Ovary (tissue), 9 donors: ENCODE data around the gene AMPD2. TPM values are rescaled to one million over a fixed set of nuclear protein-coding genes. Genes with fewer than 3 reads are reported as not detected.

Source experiments
- DNase-seq, 5 donors: peaks; one replicate each; pipeline ENCODE4 v3.0.0-alpha.2; 2019 to 2020
- H3K27ac ChIP-seq, 2 donors: fragments of 200-600 bp; one replicate each; pipeline versions ENCODE4 v1.5.1 to v1.8.0; 2019 to 2022
- H3K27me3 ChIP-seq: fragments of 200-600 bp; one replicate; pipeline ENCODE4 v1.8.0; 2022
- H3K36me3 ChIP-seq: fragments of 200-600 bp; sonication (generic); one replicate; pipeline ENCODE4 v1.5.1; 2019
- H3K4me1 ChIP-seq: one replicate; pipeline ENCODE4 v1.8.1; 2013; ENCODE audit warnings: mild to moderate bottlenecking, moderate library complexity; ENCODE audit not compliant: insufficient read depth
- H3K4me3 ChIP-seq: fragments of 200-600 bp; sonication (generic); one replicate; pipeline ENCODE4 v1.5.1; 2017
- H3K9me3 ChIP-seq, 2 donors: fragments of 200-600 bp in 1 of 2; sonication (generic) in 1 of 2; one replicate each; pipeline versions ENCODE4 v1.5.1 to v1.8.1; 2013 to 2019; ENCODE audit warnings: mild to moderate bottlenecking in 1 of 2, moderate library complexity in 1 of 2
- EP300 ChIP-seq: sonication (generic); formaldehyde crosslinking; IDR thresholded peaks from one replicate; pipeline ENCODE4 v1.6.1; 2017; ENCODE audit warnings: antibody characterized with exemption
- POLR2A ChIP-seq: fragments of 450-650 bp; IDR thresholded peaks from one replicate; pipeline ENCODE4 v1.6.1; 2017; ENCODE audit warnings: antibody characterized with exemption, mild to moderate bottlenecking, moderate library complexity
- WGBS, 3 donors: extraction: QIAGEN DNeasy Blood & Tissue Kit in 1 of 3; methylation state at CpG; one replicate each; pipeline versions ENCODE4 v1.1.5 to v1.1.7; 2013 to 2017; 5-methylcytosine and 5-hydroxymethylcytosine counted together
- intact Hi-C, 4 donors: fragments of 100-400 bp; cut with DNase I; formaldehyde crosslinking; loops; one replicate each; pipeline versions ENCODE4 v1.11.0 to v1.15.1; 2022 to 2023
- polyA plus RNA-seq, 2 donors: library from polyadenylated mRNA; stranded (reverse); fragments of 200-250 nt in 1 of 2; fragments of 350-450 nt in 1 of 2; fragmentation: Illumina TruSeq in 1 of 2; extraction: RNeasy Lipid Tissue Mini Kit (QIAGEN cat#74804) in 1 of 2; gene quantifications; one replicate each; pipeline ENCODE4 v1.2.3, GENCODE V29; 2013 to 2014
- total RNA-seq, 7 donors: library from RNA; depleted of rRNA in 2 of 7; stranded (reverse); fragments of >200 nt in 2 of 7; fragmentation: NEBNext Ultra II Directional in 3 of 7; extraction: Animal tissue kit (Norgen Biotek cat#: 25700) in 3 of 7; gene quantifications; one replicate each; pipeline versions ENCODE4 v1.1.0 to v1.2.4, GENCODE V29; 2016 to 2023
- TF ChIP-seq, protein P1 (sequence below), 3 donors: fragments of 450-650 bp in 2 of 3; fragments of 200-600 bp in 1 of 3; IDR thresholded peaks; one replicate each; pipeline versions ENCODE4 v1.5.1 to v1.8.0; 2016 to 2022; ENCODE audit warnings: antibody characterized with exemption in 3 of 3, mild to moderate bottlenecking in 1 of 3
- donor health status: DM: no; HTN: no; CAD: no; lungs with moderate emphysema.
- donor health status: DM: no; HTN: no; CAD: no.
- donor health status: Bipolar disorder and iron deficiency.
- donor health status: DM: yes; HTN: yes; CAD: no.
- donor health status: DM: no; HTN: no; CAD: no.
- donor health status: DM: yes; HTN: yes; CAD: no.

AMPD2 gene
- total and polyA plus RNA-seq, 9 donors, result 19.4 to 86.0 (median 64.2) TPM

GRCh38 chr1:109622137-109622892 is 2.7 kb downstream of the AMPD2 start:
- H3K27ac ChIP-seq, result no peak overlapping the region
- no peaks in the 10 kb centered on the region for H3K9me3 ChIP-seq
- 81 to 87% (median 85%) methylated on average over 11 of the region's 11 CpGs for WGBS, 3 donors
- H3K4me1 ChIP-seq, result peaks cover 8% of the 10 kb centered on the region
- H3K36me3 ChIP-seq, result no peaks in the 10 kb centered on the region
- TF ChIP-seq EP300 (no peak), POLR2A (no peak)
- TF ChIP-seq, protein P1, sequence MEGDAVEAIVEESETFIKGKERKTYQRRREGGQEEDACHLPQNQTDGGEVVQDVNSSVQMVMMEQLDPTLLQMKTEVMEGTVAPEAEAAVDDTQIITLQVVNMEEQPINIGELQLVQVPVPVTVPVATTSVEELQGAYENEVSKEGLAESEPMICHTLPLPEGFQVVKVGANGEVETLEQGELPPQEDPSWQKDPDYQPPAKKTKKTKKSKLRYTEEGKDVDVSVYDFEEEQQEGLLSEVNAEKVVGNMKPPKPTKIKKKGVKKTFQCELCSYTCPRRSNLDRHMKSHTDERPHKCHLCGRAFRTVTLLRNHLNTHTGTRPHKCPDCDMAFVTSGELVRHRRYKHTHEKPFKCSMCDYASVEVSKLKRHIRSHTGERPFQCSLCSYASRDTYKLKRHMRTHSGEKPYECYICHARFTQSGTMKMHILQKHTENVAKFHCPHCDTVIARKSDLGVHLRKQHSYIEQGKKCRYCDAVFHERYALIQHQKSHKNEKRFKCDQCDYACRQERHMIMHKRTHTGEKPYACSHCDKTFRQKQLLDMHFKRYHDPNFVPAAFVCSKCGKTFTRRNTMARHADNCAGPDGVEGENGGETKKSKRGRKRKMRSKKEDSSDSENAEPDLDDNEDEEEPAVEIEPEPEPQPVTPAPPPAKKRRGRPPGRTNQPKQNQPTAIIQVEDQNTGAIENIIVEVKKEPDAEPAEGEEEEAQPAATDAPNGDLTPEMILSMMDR (IDR thresholded peaks at IDR 0.05), result no peak
- intact Hi-C loops, result no loop called here
- no peak for DNase-seq
- H3K4me3 ChIP-seq, result no peak overlapping the region
- no peaks in the 10 kb centered on the region for H3K27me3 ChIP-seq

DNA sequence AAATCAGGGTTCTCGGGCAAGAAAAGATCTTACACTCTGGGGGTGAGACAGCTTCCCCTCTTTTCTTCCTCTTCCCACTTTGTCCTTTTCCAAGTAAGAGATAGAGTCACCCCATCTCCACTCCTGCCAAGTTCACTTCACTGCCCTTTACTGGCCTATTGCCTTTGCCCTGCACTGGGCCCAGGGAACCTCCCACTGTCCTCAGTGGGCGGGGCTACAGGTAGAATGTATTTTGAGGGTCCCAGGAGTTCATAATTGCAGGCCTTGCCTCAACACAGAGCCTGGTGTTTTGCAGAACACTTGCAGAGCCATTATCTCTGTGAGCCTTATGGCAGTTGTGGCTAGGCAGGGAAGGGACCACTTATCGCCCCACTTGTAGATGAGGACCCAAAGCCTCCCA is 3.3 kb downstream of the AMPD2 start:
- peak in 1 of 5 donors; percentile 15 for DNase-seq
- H3K4me1 ChIP-seq, result peaks cover 8% of the 10 kb centered on the region
- H3K27me3 ChIP-seq, result no peaks in the 10 kb centered on the region
- H3K9me3 ChIP-seq, result no peaks in the 10 kb centered on the region
- intact Hi-C loops, result no loop called here
- TF ChIP-seq, protein P1 (IDR thresholded peaks at IDR 0.05), result no peak
- no peak for TF ChIP-seq POLR2A
- no peak for TF ChIP-seq EP300
- H3K4me3 ChIP-seq, result no peak overlapping the region
- 94 to 97% (median 95%) methylated on average over 3 of the region's 3 CpGs for WGBS, 3 donors
- no peak overlapping the region for H3K27ac ChIP-seq
- no peaks in the 10 kb centered on the region for H3K36me3 ChIP-seq

DNA sequence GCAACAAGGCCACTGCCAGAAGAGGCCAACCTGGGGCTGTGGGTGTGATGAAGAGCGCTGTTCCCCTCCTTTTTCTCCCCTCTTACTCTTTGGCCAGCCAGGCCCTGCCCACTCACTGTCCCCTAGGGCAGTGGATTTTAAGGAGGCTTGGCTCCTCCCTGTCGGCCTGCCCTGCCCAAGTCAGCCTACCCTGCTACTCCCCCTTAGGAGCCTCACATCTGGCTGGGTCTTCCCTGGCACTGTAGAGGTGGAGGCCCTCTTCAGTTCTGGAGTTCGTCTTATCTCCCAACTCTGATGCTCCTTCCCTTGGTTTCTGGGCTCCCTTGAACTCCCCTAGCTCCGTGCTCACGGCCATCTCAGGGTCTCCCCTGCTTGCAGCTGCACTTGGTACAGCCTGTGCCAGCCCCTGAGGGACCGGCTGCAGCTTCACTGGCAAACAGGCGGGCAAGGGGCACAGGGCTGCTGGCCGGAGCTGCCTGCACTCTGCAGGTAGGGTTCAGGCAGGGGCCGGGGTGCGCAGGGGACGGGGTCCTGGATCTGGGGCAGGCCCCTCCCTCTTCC is 4.0 kb downstream of the AMPD2 start:
- Histone ChIP-seq H3K27me3 (no peaks in the 10 kb centered on the region), H3K4me3 (no peak overlapping the region), H3K4me1 (peaks cover 8% of the 10 kb centered on the region), H3K9me3 (no peaks in the 10 kb centered on the region), H3K27ac (no peak overlapping the region), H3K36me3 (no peaks in the 10 kb centered on the region)
- TF ChIP-seq EP300 (no peak), POLR2A (no peak)
- TF ChIP-seq, protein P1 (IDR thresholded peaks at IDR 0.05), result no peak
- WGBS, 3 donors, result 61 to 71% (median 71%) methylated on average over 11 of the region's 11 CpGs
- peak in 3 of 5 donors; percentile 16 to 52 (median 24) for DNase-seq
- intact Hi-C loops, result no loop called here

DNA sequence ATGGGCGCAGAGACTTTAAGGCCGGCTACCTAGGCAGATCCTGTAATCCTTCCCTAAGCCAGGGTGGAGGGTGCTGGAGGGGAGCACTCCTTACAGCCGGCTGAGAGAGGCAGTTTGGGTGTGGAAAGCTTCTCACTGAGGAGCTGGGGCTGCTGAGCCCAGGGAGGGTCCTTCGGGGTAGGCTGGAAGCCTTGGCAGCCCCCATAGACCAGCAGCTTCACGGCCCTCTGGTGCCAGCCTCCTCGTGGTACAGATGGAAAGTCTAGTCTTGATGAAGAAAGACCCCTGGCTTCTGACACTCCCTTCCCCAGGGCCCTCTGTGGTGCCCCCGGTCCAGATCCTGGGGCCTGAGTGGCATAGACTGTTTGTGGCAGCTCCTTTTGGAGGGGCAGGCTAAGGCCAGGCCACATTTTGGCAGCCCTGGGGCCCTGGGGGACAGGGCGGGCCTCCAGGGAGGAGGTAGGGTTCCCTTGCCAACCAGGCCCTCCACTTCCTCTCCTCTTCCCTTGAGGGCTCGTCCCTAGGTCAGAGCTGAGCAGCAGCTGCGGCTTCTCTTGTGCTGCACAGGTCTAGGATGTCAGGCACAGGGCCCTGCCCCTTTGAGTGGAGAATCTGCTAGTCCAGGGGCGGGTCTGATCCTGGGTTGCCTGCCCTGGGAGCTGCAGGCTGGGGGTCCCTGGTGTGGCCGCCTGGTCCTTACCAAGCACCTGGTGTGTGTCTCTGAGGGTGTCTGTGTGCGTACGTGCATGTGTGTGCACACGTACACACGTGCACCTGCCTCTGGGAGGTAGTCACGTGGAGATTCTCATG is 4.8 kb downstream of the AMPD2 start:
- no peak overlapping the region for H3K4me3 ChIP-seq
- TF ChIP-seq EP300 (no peak), POLR2A (no peak)
- TF ChIP-seq, protein P1 (IDR thresholded peaks at IDR 0.05), result no peak
- no peaks in the 10 kb centered on the region for H3K27me3 ChIP-seq
- intact Hi-C loops, result loop anchor here in 2 of 4 donors (5.0 kb wide), 1 partner anchor 77 kb away; the partner anchor contains the start of gene GNAI3 (in 2 of the 2)
- peak in 2 of 5 donors; percentile 23 to 40 for DNase-seq
- H3K27ac ChIP-seq, result no peak overlapping the region
- 77 to 83% (median 82%) methylated on average over 15 to 17 of the region's 17 CpGs for WGBS, 3 donors
- peaks cover 8% of the 10 kb centered on the region for H3K4me1 ChIP-seq
- H3K36me3 ChIP-seq, result no peaks in the 10 kb centered on the region
- no peaks in the 10 kb centered on the region for H3K9me3 ChIP-seq
